HepG2 (cell line): ENCODE data around the gene STX8. TPM values are rescaled to one million over a fixed set of nuclear protein-coding genes. Genes with fewer than 3 reads are reported as not detected.

Experiments
- ATAC-seq: fragments of 200-7000 bp; cut with Tn5 transposase; 3 replicates; pipeline ENCODE4 v1.9.1; 2020; ENCODE audit warnings: mild to moderate bottlenecking, moderate library complexity
- BruUV-seq: library from RNA; stranded (reverse); fragments of 400-500 nt; replicated peaks from 2 replicates; lab custom pipeline; 2021; lab: Mats Ljungman, UMichigan
- CTCF ChIA-PET: fragments of 300-600 bp; formaldehyde crosslinking; extraction: SDS; loops from one replicate; lab custom pipeline; 2021; ENCODE audit warnings: low total read pairs, inconsistent platforms, low intra/inter-chr PET ratio; lab: Yijun Ruan, JAX
- POLR2A ChIA-PET: fragments of 350-600 bp; sonication (Branson Sonifier 250); formaldehyde crosslinking; loops from one replicate; lab custom pipeline; 2020; ENCODE audit warnings: antibody characterized with exemption, inconsistent platforms; lab: Yijun Ruan, JAX
- DNase-seq: peaks from one replicate; pipeline ENCODE4 v3.0.0-alpha.2; 2015; ENCODE audit warnings: low spot score
- FAIRE-seq: peaks from 3 replicates; lab custom pipeline; 2011; peaks lifted over from hg19 to GRCh38; lab: Jason Lieb, UNC
- H2AFZ ChIP-seq: one replicate; pipeline ENCODE4 v1.6.1; 2011; ENCODE audit warnings: low read length, inconsistent platforms
- H3K27ac ChIP-seq: fragments of 300-600 bp; 3 replicates; pipeline ENCODE4 v1.8.0; 2011; ENCODE audit warnings: mixed run types, mild to moderate bottlenecking, mixed read lengths, low read length, inconsistent platforms; ENCODE audit not compliant: insufficient read depth; ENCODE audit errors: extremely low read length
- H3K27me3 ChIP-seq, 2 experiments: fragments of 200-600 bp in 1 of 2; 2 replicates in 1 of 2; 3 replicates in 1 of 2; pipeline versions ENCODE4 v1.6.0 to v1.8.0; 2011; ENCODE audit warnings: low read length in 2 of 2, mild to moderate bottlenecking in 2 of 2, moderate library complexity in 2 of 2, inconsistent platforms in 1 of 2; ENCODE audit not compliant: insufficient read depth in 2 of 2, control insufficient read depth in 1 of 2
- H3K36me3 ChIP-seq, 2 experiments: fragments of 200-600 bp in 1 of 2; replicated peaks in 1 of 2; 2 replicates in 1 of 2; 3 replicates in 1 of 2; pipeline versions ENCODE4 v1.5.1 to v1.8.0; 2011; ENCODE audit warnings: low read length in 2 of 2, inconsistent platforms in 1 of 2; ENCODE audit not compliant: insufficient read depth in 2 of 2, control insufficient read depth in 1 of 2
- H3K4me1 ChIP-seq: 2 replicates; pipeline ENCODE4 v1.5.1; 2012; ENCODE audit warnings: low read length, inconsistent platforms; ENCODE audit not compliant: insufficient read depth
- H3K4me2 ChIP-seq: 2 replicates; pipeline ENCODE4 v1.6.0; 2011; ENCODE audit warnings: low read depth, low read length, inconsistent platforms
- H3K4me3 ChIP-seq, 3 experiments: fragments of 200-600 bp in 1 of 3; sonication (generic), shearing (Covaris generic) in 1 of 3; replicated peaks in 1 of 3; 2 replicates each; pipeline ENCODE4 v1.5.1; 2011 to 2016; ENCODE audit warnings: low read length in 3 of 3, inconsistent platforms in 2 of 3, low read depth in 2 of 3, mild to moderate bottlenecking in 2 of 3, control low read depth in 1 of 3, mixed read lengths in 1 of 3; ENCODE audit not compliant: insufficient read depth in 1 of 3
- H3K79me2 ChIP-seq: one replicate; pipeline ENCODE4 v1.6.1; 2011; ENCODE audit warnings: low read length, inconsistent platforms; ENCODE audit not compliant: insufficient read depth
- H3K9ac ChIP-seq: 2 replicates; pipeline ENCODE4 v1.6.0; 2011; ENCODE audit warnings: mild to moderate bottlenecking, low read depth, low read length, inconsistent platforms; ENCODE audit not compliant: insufficient read depth
- H3K9me3 ChIP-seq: 2 replicates; pipeline ENCODE4 v1.5.1; 2012; ENCODE audit warnings: mild to moderate bottlenecking, low read length
- H4K20me1 ChIP-seq: 2 replicates; pipeline ENCODE4 v1.6.0; 2011; ENCODE audit warnings: inconsistent platforms, mild to moderate bottlenecking, low read length, moderate library complexity; ENCODE audit not compliant: insufficient read depth
- CEBPB ChIP-seq: IDR thresholded peaks from 2 replicates; pipeline ENCODE4 v1.6.1; 2011; ENCODE audit warnings: low read depth, low read length, improper control_type of control experiment, borderline replicate concordance
- SP140L ChIP-seq: sonication (generic); formaldehyde crosslinking; IDR thresholded peaks from 2 replicates; pipeline ENCODE4 v1.4.0; 2020; ENCODE audit warnings: missing genetic modification reagents, borderline replicate concordance
- ZNF281 ChIP-seq: sonication (generic); formaldehyde crosslinking; IDR thresholded peaks from 2 replicates; pipeline ENCODE4 v1.4.0; 2020; ENCODE audit warnings: missing genetic modification reagents, borderline replicate concordance
- WGBS: methylation state at CpG from one replicate; pipeline ENCODE4 v1.1.6; 2017; ENCODE audit warnings: low lambda C conversion rate; 5-methylcytosine and 5-hydroxymethylcytosine counted together
- in situ Hi-C: cut with HindIII; loops from 2 replicates; pipeline ENCODE4 v1.10.0; 2017; ENCODE audit warnings: low pct_unique_long_range_greater_than_20kb; ENCODE audit not compliant: extremely low pct_ligation_motif_present
- intact Hi-C: fragments of 100-400 bp; cut with micrococcal nuclease; formaldehyde crosslinking; loops from one replicate; pipeline ENCODE4 v1.10.0; 2022; ENCODE audit not compliant: unreplicated experiment
- polyA plus RNA-seq, 8 experiments: library from polyadenylated mRNA; depleted of rRNA in 3 of 8; stranded (reverse) in 7 of 8; unstranded in 1 of 8; fragments of >200 nt; fragmentation: Illumina TruSeq in 4 of 8; extraction: Trizol in 4 of 8; gene quantifications; 2 replicates each; pipeline versions ENCODE4 v1.2.1 to v1.2.3, GENCODE V29; 2011 to 2016; ENCODE audit warnings: low read depth in 4 of 8, missing spikeins in 1 of 8, mixed read lengths in 1 of 8; ENCODE audit not compliant: insufficient read depth in 1 of 8
- total RNA-seq, 5 experiments: library from RNA; depleted of rRNA; stranded (reverse); fragments of >200 nt; fragmentation: Illumina TruSeq; extraction: Trizol; gene quantifications; 2 replicates each; pipeline ENCODE4 v1.2.3, GENCODE V29; 2016; ENCODE audit warnings: low read depth in 1 of 5

STX8 gene
- total and polyA plus RNA-seq, 2 of the 13 experiments (the other 11 are each of a cell fraction or from before 2014, with no cell fraction given): 36.4 to 53.6 TPM

DNA sequence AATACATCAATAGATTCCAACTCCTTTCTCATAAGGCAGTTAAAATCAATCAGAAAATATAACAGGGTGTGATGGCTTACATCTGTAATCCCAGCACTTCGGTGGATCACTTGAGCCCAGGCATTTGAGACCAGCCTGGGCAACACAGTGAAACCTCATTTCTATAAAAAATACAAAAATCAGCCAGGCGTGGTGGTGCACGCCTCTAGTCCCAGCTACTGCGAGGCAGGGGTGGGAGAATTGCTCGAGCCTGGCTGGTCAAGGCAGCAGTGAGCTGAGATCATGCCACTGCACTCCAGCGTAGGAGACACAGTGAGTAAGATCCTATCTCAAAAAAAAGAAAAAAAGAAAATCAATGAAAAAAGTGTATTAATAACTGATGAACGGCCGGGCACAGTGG is 295.7 kb downstream of the STX8 start (continued):
- TF ChIP-seq ZNF281 (CRISPR knock-in tag): no peak

DNA sequence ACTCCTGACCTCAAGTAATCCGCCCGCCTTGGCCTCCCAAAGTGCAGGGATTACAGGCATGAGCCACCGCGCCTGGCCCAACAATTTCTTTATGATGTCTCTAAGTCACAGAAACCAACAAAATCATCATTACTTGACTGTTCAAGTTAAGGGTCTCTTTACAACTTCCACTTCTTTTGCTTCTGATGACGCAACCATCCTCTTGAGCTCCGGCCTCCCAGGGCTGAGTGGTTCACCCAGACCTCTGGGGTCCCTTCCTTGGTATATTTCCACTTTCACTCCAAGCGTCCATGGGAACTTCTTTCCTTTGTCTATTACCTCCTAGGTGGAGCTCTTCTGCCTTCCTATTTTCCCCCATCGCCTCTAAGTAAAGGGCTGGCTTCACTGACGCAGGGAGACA is 300.6 kb downstream of the STX8 start:
- ChIA-PET POLR2A (no interaction called here), CTCF (no interaction called here)
- H3K4me1 ChIP-seq: no peaks in the 10 kb centered on the region
- WGBS: 97% methylated on average over 9 of the region's 9 CpGs
- H3K9ac ChIP-seq: no peak overlapping the region
- H2AFZ ChIP-seq: no peak overlapping the region
- intact Hi-C loops (no loop called here), in situ Hi-C loops (loop anchor here (25.0 kb wide), 1 partner anchor 288 kb away; no protein-coding TSS in a partner anchor)
- H3K4me3 ChIP-seq: no peak overlapping the region
- H3K79me2 ChIP-seq: no peaks in the 10 kb centered on the region
- TF ChIP-seq SP140L (CRISPR knock-in tag) (no peak), CEBPB (peak; percentile 68; the same call in 1 of the 2 replicates)
- no peaks in the 10 kb centered on the region for H4K20me1 ChIP-seq
- no peaks in the 10 kb centered on the region for H3K27me3 ChIP-seq
- DNase-seq: no peak
- FAIRE-seq: no peak
- no peaks in the 10 kb centered on the region for H3K36me3 ChIP-seq
- no peak overlapping the region for H3K27ac ChIP-seq
- BruUV-seq: no TSS peak
- H3K9me3 ChIP-seq: no peaks in the 10 kb centered on the region
- ATAC-seq: no peak
- H3K4me2 ChIP-seq: no peak overlapping the region
